ENCODE results near the gene BCO1. TPM values are rescaled to one million over a fixed set of nuclear protein-coding genes. Genes with fewer than 3 reads are reported as not detected.

Gene BCO1
- total RNA-seq, 1 donor from 2014 or later = 3.5 TPM

GRCh38 chr16:81231014-81231413 is 7.5 kb upstream of the BCO1 start:
- Histone ChIP-seq H3K36me3 (no peaks in the 10 kb centered on the region), H3K79me2 (ENCODE audit: low read depth) (no peaks in the 10 kb centered on the region), H3K4me1 (no peaks in the 10 kb centered on the region), H3K9me3 (ENCODE audit: low read depth) (no peaks in the 10 kb centered on the region), H3K27ac (no peak overlapping the region), H3K27me3 (no peaks in the 10 kb centered on the region), H3K9ac (no peak overlapping the region), H3F3A (ENCODE audit: low read depth) (no peaks in the 10 kb centered on the region), H3K4me3 (no peak overlapping the region), H3K4me2 (no peak overlapping the region), H2AFZ (replicated peaks) (no peak overlapping the region), H4K20me1 (ENCODE audit: low read depth) (no peaks in the 10 kb centered on the region)
- no peak overlapping the region for H3K4me3 Mint-ChIP-seq
- no peak for TF ChIP-seq EZH2phosphoT487 (IDR thresholded peaks at IDR 0.05)
- TF ChIP-seq EZH2 (IDR thresholded peaks at IDR 0.05) = no peak
- TF ChIP-seq, protein P1, sequence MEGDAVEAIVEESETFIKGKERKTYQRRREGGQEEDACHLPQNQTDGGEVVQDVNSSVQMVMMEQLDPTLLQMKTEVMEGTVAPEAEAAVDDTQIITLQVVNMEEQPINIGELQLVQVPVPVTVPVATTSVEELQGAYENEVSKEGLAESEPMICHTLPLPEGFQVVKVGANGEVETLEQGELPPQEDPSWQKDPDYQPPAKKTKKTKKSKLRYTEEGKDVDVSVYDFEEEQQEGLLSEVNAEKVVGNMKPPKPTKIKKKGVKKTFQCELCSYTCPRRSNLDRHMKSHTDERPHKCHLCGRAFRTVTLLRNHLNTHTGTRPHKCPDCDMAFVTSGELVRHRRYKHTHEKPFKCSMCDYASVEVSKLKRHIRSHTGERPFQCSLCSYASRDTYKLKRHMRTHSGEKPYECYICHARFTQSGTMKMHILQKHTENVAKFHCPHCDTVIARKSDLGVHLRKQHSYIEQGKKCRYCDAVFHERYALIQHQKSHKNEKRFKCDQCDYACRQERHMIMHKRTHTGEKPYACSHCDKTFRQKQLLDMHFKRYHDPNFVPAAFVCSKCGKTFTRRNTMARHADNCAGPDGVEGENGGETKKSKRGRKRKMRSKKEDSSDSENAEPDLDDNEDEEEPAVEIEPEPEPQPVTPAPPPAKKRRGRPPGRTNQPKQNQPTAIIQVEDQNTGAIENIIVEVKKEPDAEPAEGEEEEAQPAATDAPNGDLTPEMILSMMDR (IDR thresholded peaks at IDR 0.05) = no peak
- H3K27ac Mint-ChIP-seq = peak overlapping the region; percentile 13
- no peaks in the 10 kb centered on the region for H3K9me3 Mint-ChIP-seq
- peaks cover 9% of the 10 kb centered on the region for H3K27me3 Mint-ChIP-seq (ENCODE audit: insufficient read depth, low read depth)
- DNase-seq (ENCODE audit: low spot score) = no peak
- peaks cover 14% of the 10 kb centered on the region for H3K4me1 Mint-ChIP-seq
- no peaks in the 10 kb centered on the region for H3K36me3 Mint-ChIP-seq

- TF ChIP-seq, protein P1 (IDR thresholded peaks at IDR 0.05) = no peak
- TF ChIP-seq EZH2phosphoT487 (IDR thresholded peaks at IDR 0.05) (no peak), EZH2 (IDR thresholded peaks at IDR 0.05) (no peak)
- Histone ChIP-seq H3K27me3 (no peaks in the 10 kb centered on the region), H3K36me3 (no peaks in the 10 kb centered on the region), H3K9ac (no peak overlapping the region), H3K4me3 (no peak overlapping the region), H3K79me2 (ENCODE audit: low read depth) (no peaks in the 10 kb centered on the region), H3K4me1 (peaks cover 8% of the 10 kb centered on the region), H3F3A (ENCODE audit: low read depth) (peaks cover 12% of the 10 kb centered on the region), H3K4me2 (no peak overlapping the region), H2AFZ (replicated peaks) (no peak overlapping the region), H3K27ac (no peak overlapping the region), H3K9me3 (ENCODE audit: low read depth) (no peaks in the 10 kb centered on the region), H4K20me1 (ENCODE audit: low read depth) (no peaks in the 10 kb centered on the region)
- Mint-ChIP-seq H3K36me3 (no peaks in the 10 kb centered on the region), H3K27ac (no peak overlapping the region), H3K4me1 (peaks cover 24% of the 10 kb centered on the region), H3K27me3 (ENCODE audit: insufficient read depth, low read depth) (peaks cover 7% of the 10 kb centered on the region), H3K9me3 (no peaks in the 10 kb centered on the region), H3K4me3 (no peak overlapping the region)
- DNase-seq (ENCODE audit: low spot score) = no peak
Measured at GRCh38 chr16:81232740-81233367, 5.6 kb upstream of the BCO1 start.

GRCh38 chr16:81237282-81237681 is 1.2 kb upstream of the BCO1 start:
- Mint-ChIP-seq H3K4me1 (peaks cover 38% of the 10 kb centered on the region), H3K9me3 (no peaks in the 10 kb centered on the region), H3K36me3 (peaks cover under 1% of the 10 kb centered on the region), H3K4me3 (peak overlapping the region; percentile 73), H3K27me3 (ENCODE audit: insufficient read depth, low read depth) (no peaks in the 10 kb centered on the region), H3K27ac (peak overlapping the region; percentile 90)
- H3K79me2 ChIP-seq (ENCODE audit: low read depth) = no peaks in the 10 kb centered on the region
- H3K36me3 ChIP-seq = no peaks in the 10 kb centered on the region
- no peak overlapping the region for H3K4me3 ChIP-seq
- H3K4me2 ChIP-seq = peak overlapping the region; percentile 68
- no peak overlapping the region for H3K9ac ChIP-seq
- TF ChIP-seq EZH2 (IDR thresholded peaks at IDR 0.05) (no peak), EZH2phosphoT487 (IDR thresholded peaks at IDR 0.05) (no peak)
- TF ChIP-seq, protein P1 (IDR thresholded peaks at IDR 0.05) = no peak
- DNase-seq (ENCODE audit: low spot score) = no peak
- peak overlapping the region; percentile 95 for H3K27ac ChIP-seq
- H2AFZ ChIP-seq (replicated peaks) = no peak overlapping the region
- no peaks in the 10 kb centered on the region for H3K27me3 ChIP-seq
- peaks cover 27% of the 10 kb centered on the region for H3K4me1 ChIP-seq
- H3K9me3 ChIP-seq (ENCODE audit: low read depth) = no peaks in the 10 kb centered on the region
- no peaks in the 10 kb centered on the region for H4K20me1 ChIP-seq (ENCODE audit: low read depth)
- peaks cover 32% of the 10 kb centered on the region for H3F3A ChIP-seq (ENCODE audit: low read depth)

Data from neural progenitor cell (in vitro differentiated cells).